Stomach (tissue), 9 donors: ENCODE data around the gene AGAP1. TPM values are rescaled to one million over a fixed set of nuclear protein-coding genes. Genes with fewer than 3 reads are reported as not detected.

Source experiments
- DNase-seq, 2 donors: peaks; one replicate each; pipeline versions ENCODE4 v3.0.0 to v3.0.0-alpha.2; 2013 to 2019
- H3K27ac ChIP-seq, 5 donors: fragments of 200-600 bp in 4 of 5; sonication (generic) in 4 of 5; one replicate each; pipeline ENCODE4 v1.5.1; 2013 to 2019; ENCODE audit warnings: mild to moderate bottlenecking in 1 of 5, moderate library complexity in 1 of 5
- H3K27me3 ChIP-seq, 3 donors: fragments of 200-600 bp; sonication (generic); one replicate each; pipeline ENCODE4 v1.5.1; 2017 to 2019; ENCODE audit warnings: mixed run types in 1 of 3
- H3K36me3 ChIP-seq, 4 donors: fragments of 200-600 bp; sonication (generic); 1 replicate in 3 of 4; 2 replicates in 1 of 4; pipeline ENCODE4 v1.5.1; 2016 to 2019
- H3K4me1 ChIP-seq, 4 donors: fragments of 200-600 bp; sonication (generic); one replicate each; pipeline ENCODE4 v1.5.1; 2016 to 2019
- H3K4me3 ChIP-seq, 4 donors: fragments of 200-600 bp; sonication (generic) in 3 of 4; one replicate each; pipeline ENCODE4 v1.5.1; 2016 to 2019; ENCODE audit warnings: mild to moderate bottlenecking in 1 of 4
- H3K9me3 ChIP-seq, 4 donors: fragments of 200-600 bp; sonication (generic); one replicate each; pipeline ENCODE4 v1.5.1; 2016 to 2019
- CTCF ChIP-seq, 7 experiments: fragments of 450-650 bp in 4 of 7; fragments of 200-600 bp in 3 of 7; sonication (generic) in 3 of 7; IDR thresholded peaks; one replicate each; pipeline ENCODE4 v1.5.1; 2016 to 2019; ENCODE audit warnings: antibody characterized with exemption in 7 of 7, control low read depth in 2 of 7, mild to moderate bottlenecking in 1 of 7
- EP300 ChIP-seq: sonication (generic); formaldehyde crosslinking; IDR thresholded peaks from one replicate; pipeline ENCODE4 v1.6.1; 2017; ENCODE audit warnings: antibody characterized with exemption
- POLR2A ChIP-seq, 4 donors: fragments of 450-650 bp; IDR thresholded peaks; one replicate each; pipeline ENCODE4 v1.6.1; 2016; ENCODE audit warnings: antibody characterized with exemption in 4 of 4, control low read depth in 2 of 4, mild to moderate bottlenecking in 1 of 4, moderate library complexity in 1 of 4
- POLR2AphosphoS5 ChIP-seq, 3 donors: sonication (generic); formaldehyde crosslinking; IDR thresholded peaks; one replicate each; pipeline ENCODE4 v1.6.1; 2016; ENCODE audit warnings: antibody characterized with exemption in 3 of 3
- WGBS, 5 donors: extraction: QIAGEN DNeasy Blood & Tissue Kit in 3 of 5; methylation state at CpG; one replicate each; pipeline versions ENCODE4 v1.1.5 to v1.1.7; 2013 to 2018; 5-methylcytosine and 5-hydroxymethylcytosine counted together
- intact Hi-C: fragments of 100-400 bp; cut with DNase I; formaldehyde crosslinking; loops from one replicate; pipeline ENCODE4 v1.15.1; 2023; ENCODE audit warnings: low total_unique reads
- polyA plus RNA-seq, 3 donors: library from polyadenylated mRNA; stranded (reverse); fragments of 200-250 nt; gene quantifications; one replicate each; pipeline ENCODE4 v1.2.3, GENCODE V29; 2013
- total RNA-seq, 5 donors: library from RNA; depleted of rRNA; stranded (reverse); fragments of >200 nt; gene quantifications; one replicate each; pipeline versions ENCODE4 v1.1.0 to v1.2.3, GENCODE V29; 2014 to 2016
- donor health status: healthy with polysubstance abuse.
- donor health status: Bipolar disorder and iron deficiency.
- donor health status: healthy.

Gene AGAP1
- total and polyA plus RNA-seq, 8 donors, result 4.2 to 139 (median 35.0) TPM

- intact Hi-C loops, result no loop called here
- WGBS, 5 donors, result 93 to 97% (median 96%) methylated on average over 21 of the region's 21 CpGs
- H3K4me3 ChIP-seq, result no peak overlapping the region
- H3K27ac ChIP-seq, result no peak overlapping the region
- H3K36me3 ChIP-seq, result peaks cover 4 to 38% (median 20%) of the 10 kb centered on the region in 4 donors
- no peaks in the 10 kb centered on the region for H3K4me1 ChIP-seq
- H3K27me3 ChIP-seq, result no peaks in the 10 kb centered on the region
- no peak for DNase-seq
- TF ChIP-seq POLR2A (IDR thresholded peaks at IDR 0.05), result no peak
- H3K9me3 ChIP-seq, result no peaks in the 10 kb centered on the region
Observed at GRCh38 chr2:235960011-235960715, 466.3 kb downstream of the AGAP1 start.

- 95 to 98% (median 96%) methylated on average over 28 to 31 of the region's 31 CpGs for WGBS, 5 donors
- Histone ChIP-seq H3K27me3 (no peaks in the 10 kb centered on the region), H3K36me3 (peaks cover 4 to 33% (median 20%) of the 10 kb centered on the region in 4 donors), H3K4me3 (no peak overlapping the region), H3K9me3 (no peaks in the 10 kb centered on the region), H3K4me1 (no peaks in the 10 kb centered on the region), H3K27ac (no peak overlapping the region)
- no peak for DNase-seq
- intact Hi-C loops, result no loop called here
- TF ChIP-seq POLR2AphosphoS5 (IDR thresholded peaks at IDR 0.05) (no peak), POLR2A (IDR thresholded peaks at IDR 0.05) (no peak), EP300 (no peak), CTCF (IDR thresholded peaks at IDR 0.05) (no peak)
Observed at GRCh38 chr2:235960716-235961640, 467.1 kb downstream of the AGAP1 start.

GRCh38 chr2:235961711-235962110 lies 467.9 kb downstream of the AGAP1 start:
- H3K4me1 ChIP-seq, result no peaks in the 10 kb centered on the region
- peaks cover 4 to 30% (median 22%) of the 10 kb centered on the region in 4 donors for H3K36me3 ChIP-seq
- H3K4me3 ChIP-seq, result no peak overlapping the region
- no peaks in the 10 kb centered on the region for H3K27me3 ChIP-seq
- no peaks in the 10 kb centered on the region for H3K9me3 ChIP-seq
- WGBS, 5 donors, result 92 to 98% (median 97%) methylated on average over 12 of the region's 12 CpGs
- intact Hi-C loops, result no loop called here
- DNase-seq, result no peak
- TF ChIP-seq EP300, result no peak
- no peak for TF ChIP-seq POLR2A (IDR thresholded peaks at IDR 0.05)
- H3K27ac ChIP-seq, result no peak overlapping the region

- peaks cover 4 to 43% (median 25%) of the 10 kb centered on the region in 4 donors for H3K36me3 ChIP-seq
- no peak overlapping the region for H3K27ac ChIP-seq
- intact Hi-C loops, result no loop called here
- no peaks in the 10 kb centered on the region for H3K9me3 ChIP-seq
- 92 to 95% (median 93%) methylated on average over 17 of the region's 17 CpGs for WGBS, 5 donors
- H3K4me1 ChIP-seq, result no peaks in the 10 kb centered on the region
- no peak overlapping the region for H3K4me3 ChIP-seq
- H3K27me3 ChIP-seq, result no peaks in the 10 kb centered on the region
- DNase-seq, result no peak
- TF ChIP-seq CTCF (IDR thresholded peaks at IDR 0.05) (no peak), POLR2AphosphoS5 (IDR thresholded peaks at IDR 0.05) (no peak), POLR2A (IDR thresholded peaks at IDR 0.05) (no peak), EP300 (no peak)
Observed at GRCh38 chr2:235963853-235964577, 470.2 kb downstream of the AGAP1 start.

GRCh38 chr2:235964787-235965390 lies 471.0 kb downstream of the AGAP1 start:
- H3K36me3 ChIP-seq, result peaks cover under 1 to 50% (median 32%) of the 10 kb centered on the region in 4 donors
- H3K27ac ChIP-seq, result no peak overlapping the region
- WGBS, 5 donors, result 78 to 89% (median 84%) methylated on average over 13 of the region's 13 CpGs
- H3K27me3 ChIP-seq, result no peaks in the 10 kb centered on the region
- intact Hi-C loops, result no loop called here
- H3K9me3 ChIP-seq, result no peaks in the 10 kb centered on the region
- no peak overlapping the region for H3K4me3 ChIP-seq
- no peaks in the 10 kb centered on the region for H3K4me1 ChIP-seq
- TF ChIP-seq POLR2A (IDR thresholded peaks at IDR 0.05) (no peak), EP300 (no peak), CTCF (IDR thresholded peaks at IDR 0.05) (no peak), POLR2AphosphoS5 (IDR thresholded peaks at IDR 0.05) (no peak)
- no peak for DNase-seq
